ENCODE results near the gene CNOT1.

- no peak for TF ChIP-seq CTCF (IDR thresholded peaks at IDR 0.05; ENCODE audit: low read length)
- no peak for TF ChIP-seq EZH2 (optimal IDR thresholded peaks at IDR 0.05; ENCODE audit: low read depth, low read length)
Observed at GRCh38 chr16:58510097-58510775, 119.4 kb downstream of the CNOT1 start.

Measured in MM.1S (cell line).